ENCODE measurements around the gene BTBD2.

BTBD2 gene

GRCh38 chr19:2015608-2015950, at the start of gene BTBD2:
BTBD2 (minus strand) TSS chr19:2015714; CDS start chr19:2015703, 11 bp downstream.
- DNase-seq (ENCODE audit: low spot score) = peak; percentile 64

- DNase-seq (ENCODE audit: low spot score) = no peak
Measured at GRCh38 chr19:2064788-2065524, 49.4 kb upstream of the BTBD2 start.

- no peak for DNase-seq (ENCODE audit: low spot score)
Measured at GRCh38 chr19:2064395-2064787, 48.9 kb upstream of the BTBD2 start.

GRCh38 chr19:2063824-2064223, 48.3 kb upstream of the BTBD2 start:
- DNase-seq (ENCODE audit: low spot score) = no peak

- DNase-seq (ENCODE audit: low spot score) = no peak
Measured at GRCh38 chr19:2062770-2063169, 47.3 kb upstream of the BTBD2 start.

GRCh38 chr19:2062389-2062729, 46.8 kb upstream of the BTBD2 start:
- no peak for DNase-seq (ENCODE audit: low spot score)

- peak; percentile 98 for DNase-seq (ENCODE audit: low spot score)
Measured at GRCh38 chr19:2061495-2062388, 46.2 kb upstream of the BTBD2 start.

GRCh38 chr19:2060884-2061494, 45.5 kb upstream of the BTBD2 start:
- DNase-seq (ENCODE audit: low spot score) = peak; percentile 88

- DNase-seq (ENCODE audit: low spot score) = peak; percentile 91
Measured at GRCh38 chr19:2059422-2060201, 44.1 kb upstream of the BTBD2 start.

- no peak for DNase-seq (ENCODE audit: low spot score)
Measured at GRCh38 chr19:2058570-2059421, 43.3 kb upstream of the BTBD2 start.

- DNase-seq (ENCODE audit: low spot score) = no peak
Measured at GRCh38 chr19:2057484-2058469, 42.3 kb upstream of the BTBD2 start.

GRCh38 chr19:2056837-2057192, 41.3 kb upstream of the BTBD2 start:
- DNase-seq (ENCODE audit: low spot score) = no peak

GRCh38 chr19:2055931-2056836, 40.7 kb upstream of the BTBD2 start:
- DNase-seq (ENCODE audit: low spot score) = peak; percentile 68

GRCh38 chr19:2054763-2055162, 39.2 kb upstream of the BTBD2 start:
- no peak for DNase-seq (ENCODE audit: low spot score)

- DNase-seq (ENCODE audit: low spot score) = no peak
Measured at GRCh38 chr19:2053601-2054389, 38.3 kb upstream of the BTBD2 start.

- DNase-seq (ENCODE audit: low spot score) = no peak
Measured at GRCh38 chr19:2051773-2052704, 36.5 kb upstream of the BTBD2 start.
